KMS-11 (cell line): ENCODE data around the gene MTMR1.
A peak's percentile ranks its signal among the peaks of the same experiment; 100 is the strongest.

ENCODE experiments used
- H2AFZ ChIP-seq: fragments of 200-600 bp; sonication (generic); 2 replicates; pipeline ENCODE4 v1.6.1; 2016; ENCODE audit warnings: antibody characterized with exemption, mixed run types, low read depth
- H3K27ac ChIP-seq: fragments of 200-600 bp; sonication (generic); 2 replicates; pipeline ENCODE4 v1.6.1; 2016; ENCODE audit warnings: mild to moderate bottlenecking, mixed run types
- H3K27me3 ChIP-seq: fragments of 200-600 bp; sonication (generic); 2 replicates; pipeline ENCODE4 v1.6.1; 2017; ENCODE audit warnings: mild to moderate bottlenecking, low read depth, mixed run types, moderate library complexity; ENCODE audit not compliant: insufficient read depth
- H3K36me3 ChIP-seq: fragments of 200-600 bp; sonication (generic); 2 replicates; pipeline ENCODE4 v1.6.1; 2017; ENCODE audit warnings: mild to moderate bottlenecking, mixed run types; ENCODE audit not compliant: insufficient read depth
- H3K4me1 ChIP-seq: fragments of 200-600 bp; sonication (generic); 2 replicates; pipeline ENCODE4 v1.6.1; 2016; ENCODE audit warnings: mild to moderate bottlenecking, low read depth, mixed run types; ENCODE audit not compliant: poor library complexity, severe bottlenecking
- H3K4me2 ChIP-seq: fragments of 200-600 bp; sonication (generic); 2 replicates; pipeline ENCODE4 v1.7.0; 2016; ENCODE audit warnings: mild to moderate bottlenecking, mixed run types
- H3K4me3 ChIP-seq: fragments of 200-600 bp; sonication (generic); IDR thresholded peaks from 2 replicates; pipeline ENCODE4 v1.6.1; 2017; ENCODE audit warnings: low read depth, low read length, mixed read lengths; ENCODE audit not compliant: insufficient read depth
- H3K79me2 ChIP-seq: fragments of 200-600 bp; sonication (generic); 2 replicates; pipeline ENCODE4 v1.6.1; 2016; ENCODE audit warnings: low read depth, mixed run types; ENCODE audit not compliant: insufficient read depth
- H3K9ac ChIP-seq: fragments of 200-600 bp; sonication (generic); 2 replicates; pipeline ENCODE4 v1.6.1; 2016; ENCODE audit warnings: mild to moderate bottlenecking, mixed run types
- H4K20me1 ChIP-seq: fragments of 200-600 bp; sonication (generic); 2 replicates; pipeline ENCODE4 v1.6.1; 2016; ENCODE audit warnings: mild to moderate bottlenecking, mixed run types; ENCODE audit not compliant: insufficient read depth
- CTCF ChIP-seq: fragments of 200-600 bp; sonication (generic); conservative IDR thresholded peaks from 2 replicates; pipeline ENCODE4 v1.6.1; 2017; ENCODE audit warnings: low read depth, mild to moderate bottlenecking, antibody characterized with exemption, low read length, moderate library complexity, mixed read lengths

MTMR1 gene

GRCh38 chrX:150781677-150782076 lies 88.5 kb downstream of the MTMR1 start:
- H4K20me1 ChIP-seq = no peaks in the 10 kb centered on the region
- H3K4me2 ChIP-seq = no peak overlapping the region
- H3K4me1 ChIP-seq = peaks cover 32% of the 10 kb centered on the region
- H3K36me3 ChIP-seq = no peaks in the 10 kb centered on the region
- H2AFZ ChIP-seq = no peak overlapping the region
- no peak overlapping the region for H3K4me3 ChIP-seq
- H3K27ac ChIP-seq = no peak overlapping the region
- no peak for TF ChIP-seq CTCF
- H3K79me2 ChIP-seq = no peaks in the 10 kb centered on the region
- no peak overlapping the region for H3K9ac ChIP-seq
- H3K27me3 ChIP-seq = no peaks in the 10 kb centered on the region

GRCh38 chrX:150790021-150790420 lies 96.8 kb downstream of the MTMR1 start:
- no peak overlapping the region for H3K27ac ChIP-seq
- H3K4me3 ChIP-seq = no peak overlapping the region
- H3K9ac ChIP-seq = no peak overlapping the region
- no peaks in the 10 kb centered on the region for H4K20me1 ChIP-seq
- no peaks in the 10 kb centered on the region for H3K79me2 ChIP-seq
- peaks cover 19% of the 10 kb centered on the region for H3K4me1 ChIP-seq
- no peaks in the 10 kb centered on the region for H3K27me3 ChIP-seq
- TF ChIP-seq CTCF = no peak
- no peak overlapping the region for H2AFZ ChIP-seq
- no peaks in the 10 kb centered on the region for H3K36me3 ChIP-seq
- H3K4me2 ChIP-seq = peak overlapping the region; percentile 48

- no peak overlapping the region for H3K9ac ChIP-seq
- H3K36me3 ChIP-seq = no peaks in the 10 kb centered on the region
- no peaks in the 10 kb centered on the region for H3K79me2 ChIP-seq
- H3K27me3 ChIP-seq = no peaks in the 10 kb centered on the region
- peaks cover 30% of the 10 kb centered on the region for H3K4me1 ChIP-seq
- H3K27ac ChIP-seq = no peak overlapping the region
- H3K4me2 ChIP-seq = no peak overlapping the region
- no peak for TF ChIP-seq CTCF
- H2AFZ ChIP-seq = no peak overlapping the region
- no peaks in the 10 kb centered on the region for H4K20me1 ChIP-seq
- no peak overlapping the region for H3K4me3 ChIP-seq
These were observed 99.8 kb downstream of the MTMR1 start for GRCh38 chrX:150792949-150793527.

- Histone ChIP-seq H3K4me2 (no peak overlapping the region), H2AFZ (no peak overlapping the region), H3K9ac (no peak overlapping the region), H3K27me3 (no peaks in the 10 kb centered on the region), H3K36me3 (no peaks in the 10 kb centered on the region), H3K79me2 (no peaks in the 10 kb centered on the region), H4K20me1 (no peaks in the 10 kb centered on the region), H3K4me3 (no peak overlapping the region), H3K4me1 (no peaks in the 10 kb centered on the region), H3K27ac (no peak overlapping the region)
- TF ChIP-seq CTCF = no peak
These were observed 112.5 kb downstream of the MTMR1 start for GRCh38 chrX:150805736-150806135.
